HCT116 (cell line): Measurements from ENCODE around the gene MLXIPL. TPM values are rescaled to one million over a fixed set of nuclear protein-coding genes. Genes with fewer than 3 reads are reported as not detected.
"Not testable (repeated sequence)": the region's sequence is repeated elsewhere in the genome, so short reads cannot be mapped to it uniquely, and the experiment has no call there.

Experiments
- ATAC-seq: fragments of 200-7000 bp; cut with Tn5 transposase; 2 replicates; pipeline ENCODE4 v1.9.1; 2020; ENCODE audit warnings: mild to moderate bottlenecking, moderate library complexity
- BruUV-seq: library from RNA; stranded (reverse); fragments of 400-500 nt; replicated peaks from 2 replicates; lab custom pipeline; 2021; lab: Mats Ljungman, UMichigan
- CTCF ChIA-PET: fragments of 300-600 bp; sonication (Branson Sonifier 250); formaldehyde crosslinking; loops from one replicate; lab custom pipeline; 2021; ENCODE audit warnings: antibody characterized with exemption; lab: Charles Lee
- POLR2A ChIA-PET: fragments of 300-600, 350-600 bp; sonication (Branson Sonifier 250); formaldehyde crosslinking; loops from one replicate; lab custom pipeline; 2021; ENCODE audit warnings: antibody characterized with exemption; lab: Charles Lee
- RAD21 ChIA-PET, 2 experiments: fragments of 300-600 bp; sonication (Branson Sonifier 250); formaldehyde crosslinking; loops; one replicate each; lab custom pipeline; 2023; ENCODE audit warnings: low total read pairs in 2 of 2; ENCODE audit not compliant: uncharacterized antibody in 2 of 2, unreplicated experiment in 2 of 2, low non-redundant PET in 1 of 2; lab: Charles Lee
- DNase-seq: peaks from one replicate; pipeline ENCODE4 v3.0.0-alpha.2; 2010; ENCODE audit warnings: low read depth, low spot score
- H2AFZ ChIP-seq: fragments of 200-600 bp; shearing (Covaris generic), sonication (generic); 2 replicates; pipeline ENCODE4 v1.6.1; 2017; ENCODE audit warnings: low read depth, mixed run types, mixed read lengths, antibody characterized with exemption, low read length; ENCODE audit not compliant: poor library complexity, severe bottlenecking
- H3K27ac ChIP-seq: 2 replicates; pipeline ENCODE4 v1.5.1; 2012; ENCODE audit warnings: low read depth, low read length
- H3K27me3 ChIP-seq: fragments of 200-600 bp; sonication (generic); 2 replicates; pipeline ENCODE4 v1.6.1; 2016; ENCODE audit warnings: mixed run types, low read length, mixed read lengths; ENCODE audit not compliant: insufficient read depth
- H3K36me3 ChIP-seq, 2 experiments: fragments of 200-500 bp in 1 of 2; fragments of 200-600 bp in 1 of 2; sonication (Bioruptor generic) in 1 of 2; sonication (generic) in 1 of 2; 2 replicates each; pipeline versions ENCODE4 v1.5.1 to v1.6.1; 2014 to 2016; ENCODE audit warnings: low read length in 2 of 2, inconsistent platforms in 1 of 2, mixed read lengths in 1 of 2, mixed run types in 1 of 2; ENCODE audit not compliant: insufficient read depth in 2 of 2, control insufficient read depth in 1 of 2
- H3K4me1 ChIP-seq, 2 experiments: fragments of 200-600 bp in 1 of 2; sonication (generic) in 1 of 2; 2 replicates each; pipeline versions ENCODE4 v1.5.1 to v1.6.1; 2012 to 2017; ENCODE audit warnings: low read length in 2 of 2, inconsistent platforms in 1 of 2, mild to moderate bottlenecking in 1 of 2, mixed read lengths in 1 of 2, mixed run types in 1 of 2, moderate library complexity in 1 of 2; ENCODE audit not compliant: insufficient read depth in 2 of 2, control insufficient read depth in 1 of 2
- H3K4me2 ChIP-seq: fragments of 200-600 bp; sonication (generic); 2 replicates; pipeline ENCODE4 v1.6.1; 2017; ENCODE audit warnings: mixed run types, low read length, mixed read lengths
- H3K4me3 ChIP-seq, 2 experiments: fragments of 200-600 bp in 1 of 2; sonication (generic) in 1 of 2; replicated peaks in 1 of 2; 2 replicates each; pipeline ENCODE4 v1.5.1; 2011 to 2016; ENCODE audit warnings: low read length in 2 of 2, control low read depth in 1 of 2, low read depth in 1 of 2, mild to moderate bottlenecking in 1 of 2, mixed read lengths in 1 of 2, mixed run types in 1 of 2
- H3K79me2 ChIP-seq: fragments of 200-600 bp; sonication (generic); 2 replicates; pipeline ENCODE4 v1.6.1; 2017; ENCODE audit warnings: mild to moderate bottlenecking, mixed run types, low read length, moderate library complexity, mixed read lengths; ENCODE audit not compliant: insufficient read depth
- H3K9ac ChIP-seq: fragments of 200-600 bp; sonication (generic); 2 replicates; pipeline ENCODE4 v1.6.1; 2016; ENCODE audit warnings: low read length, mixed read lengths
- H3K9me2 ChIP-seq: fragments of 200-600 bp; sonication (generic), shearing (Covaris generic); 2 replicates; pipeline ENCODE4 v1.6.1; 2017; ENCODE audit warnings: mixed run types, mild to moderate bottlenecking, moderate library complexity; ENCODE audit not compliant: insufficient read depth
- H3K9me3 ChIP-seq, 2 experiments: fragments of 200-500 bp in 1 of 2; fragments of 200-600 bp in 1 of 2; sonication (Bioruptor generic) in 1 of 2; sonication (generic) in 1 of 2; 2 replicates each; pipeline ENCODE4 v1.6.1; 2014 to 2017; ENCODE audit warnings: low read length in 2 of 2, mixed read lengths in 2 of 2, inconsistent platforms in 1 of 2, low read depth in 1 of 2, mild to moderate bottlenecking in 1 of 2, mixed run types in 1 of 2, moderate library complexity in 1 of 2; ENCODE audit not compliant: control insufficient read depth in 1 of 2, insufficient read depth in 1 of 2
- H4K20me1 ChIP-seq: fragments of 200-600 bp; sonication (generic), shearing (Covaris generic); 2 replicates; pipeline ENCODE4 v1.6.1; 2017; ENCODE audit warnings: mixed run types, mild to moderate bottlenecking, moderate library complexity; ENCODE audit not compliant: insufficient read depth
- ELF1 ChIP-seq: IDR thresholded peaks from 2 replicates; pipeline ENCODE4 v1.6.1; 2012; ENCODE audit warnings: low read depth, borderline replicate concordance
- EZH2 ChIP-seq: fragments of 200-600 bp; sonication (generic); IDR thresholded peaks from 2 replicates; pipeline ENCODE4 v1.6.1; 2017; ENCODE audit warnings: antibody characterized with exemption, mixed run types
- JUND ChIP-seq: IDR thresholded peaks from 2 replicates; pipeline ENCODE4 v1.6.1; 2012
- POLR2A ChIP-seq: IDR thresholded peaks from 2 replicates; pipeline ENCODE4 v1.7.0; 2011; ENCODE audit warnings: borderline replicate concordance; ENCODE audit not compliant: insufficient read depth, insufficient read length; ENCODE audit errors: extremely low read depth
- RAD21 ChIP-seq: IDR thresholded peaks from 2 replicates; pipeline ENCODE4 v1.6.1; 2012; ENCODE audit warnings: low read depth, mild to moderate bottlenecking
- SRF ChIP-seq: IDR thresholded peaks from 2 replicates; pipeline ENCODE4 v1.6.1; 2012; ENCODE audit warnings: low read depth
- ZFX ChIP-seq: fragments of 450-650 bp; IDR thresholded peaks from 2 replicates; pipeline ENCODE4 v1.6.1; 2017
- intact Hi-C: fragments of 100-400 bp; cut with micrococcal nuclease; formaldehyde crosslinking; loops from 2 replicates; pipeline ENCODE4 v1.10.0; 2022
- total RNA-seq: library from RNA; stranded (reverse); gene quantifications from one replicate; pipeline ENCODE4 v1.2.1, GENCODE V29; 2021; ENCODE audit not compliant: unreplicated experiment
- TF ChIP-seq, protein P1 (sequence below), 3 experiments: fragments of 200-600 bp in 1 of 3; sonication (generic) in 1 of 3; IDR thresholded peaks in 2 of 3; conservative IDR thresholded peaks in 1 of 3; 2 replicates each; pipeline ENCODE4 v1.5.1; 2012 to 2017; ENCODE audit warnings: low read depth in 2 of 3, low read length in 2 of 3, antibody characterized with exemption in 1 of 3, borderline replicate concordance in 1 of 3, control low read depth in 1 of 3, mild to moderate bottlenecking in 1 of 3, mixed read lengths in 1 of 3, mixed run types in 1 of 3, moderate library complexity in 1 of 3; ENCODE audit not compliant: insufficient read depth in 1 of 3

MLXIPL gene
- total RNA-seq, 1 experiment from 2014 or later, result 79.4 TPM

DNA sequence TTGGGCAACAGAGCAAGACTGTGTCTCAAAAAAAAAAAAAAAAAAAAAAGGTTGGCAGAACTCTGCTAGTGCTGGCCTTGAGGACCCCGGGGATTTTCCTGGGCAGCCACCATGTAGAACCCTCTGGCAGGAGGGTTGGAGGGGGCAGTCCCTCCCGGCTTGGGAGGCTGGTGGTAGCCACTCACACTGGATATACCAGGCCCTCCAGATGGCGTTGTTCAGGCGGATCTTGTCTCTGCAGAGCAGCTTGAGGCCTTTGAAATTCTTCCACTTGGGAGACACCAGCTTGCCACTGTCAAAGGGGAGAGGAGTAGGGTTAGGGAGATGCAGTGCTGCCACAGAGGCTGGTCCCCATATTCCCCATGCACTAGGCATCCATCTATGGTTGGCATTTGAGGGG, 8.4 kb downstream of the MLXIPL start:
- RAD21 ChIA-PET, result no interaction called here
- intact Hi-C loops, result no loop called here
- H3K79me2 ChIP-seq, result 0 out of 2 replicates have a peak, but pooled peaks cover 3% of the 10 kb centered on the region
- no peaks in the 10 kb centered on the region for H3K9me3 ChIP-seq
- no TSS peak for BruUV-seq
- H2AFZ ChIP-seq, result no peak overlapping the region
- POLR2A ChIA-PET, result interaction anchor here (0.7 kb wide), 1 partner anchor 46 kb away, joined by 4 read pairs; no protein-coding TSS in a partner anchor
- no peak overlapping the region for H3K4me2 ChIP-seq
- H3K4me3 ChIP-seq, result no peak overlapping the region
- no peak overlapping the region for H3K9ac ChIP-seq
- no peak for TF ChIP-seq EZH2
- no peak for TF ChIP-seq POLR2A
- no peak for TF ChIP-seq ELF1
- no peak; the same call in 1 of the 2 replicates for TF ChIP-seq RAD21
- TF ChIP-seq JUND, result no peak
- no peak for TF ChIP-seq SRF
- TF ChIP-seq, protein P1, sequence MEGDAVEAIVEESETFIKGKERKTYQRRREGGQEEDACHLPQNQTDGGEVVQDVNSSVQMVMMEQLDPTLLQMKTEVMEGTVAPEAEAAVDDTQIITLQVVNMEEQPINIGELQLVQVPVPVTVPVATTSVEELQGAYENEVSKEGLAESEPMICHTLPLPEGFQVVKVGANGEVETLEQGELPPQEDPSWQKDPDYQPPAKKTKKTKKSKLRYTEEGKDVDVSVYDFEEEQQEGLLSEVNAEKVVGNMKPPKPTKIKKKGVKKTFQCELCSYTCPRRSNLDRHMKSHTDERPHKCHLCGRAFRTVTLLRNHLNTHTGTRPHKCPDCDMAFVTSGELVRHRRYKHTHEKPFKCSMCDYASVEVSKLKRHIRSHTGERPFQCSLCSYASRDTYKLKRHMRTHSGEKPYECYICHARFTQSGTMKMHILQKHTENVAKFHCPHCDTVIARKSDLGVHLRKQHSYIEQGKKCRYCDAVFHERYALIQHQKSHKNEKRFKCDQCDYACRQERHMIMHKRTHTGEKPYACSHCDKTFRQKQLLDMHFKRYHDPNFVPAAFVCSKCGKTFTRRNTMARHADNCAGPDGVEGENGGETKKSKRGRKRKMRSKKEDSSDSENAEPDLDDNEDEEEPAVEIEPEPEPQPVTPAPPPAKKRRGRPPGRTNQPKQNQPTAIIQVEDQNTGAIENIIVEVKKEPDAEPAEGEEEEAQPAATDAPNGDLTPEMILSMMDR (IDR thresholded peaks at IDR 0.05 in 2 of 3, conservative IDR thresholded peaks at IDR 0.05 in 1 of 3; ENCODE audit: borderline replicate concordance in 1 of 3, insufficient read depth in 1 of 3, low read depth in 2 of 3, low read length in 2 of 3), result peak in 1 of 3 experiments; percentile 5; a peak in 1 of 6 replicates
- TF ChIP-seq ZFX, result no peak
- CTCF ChIA-PET, result interaction anchor here (2.0 kb wide), 1 partner anchor 9 kb away, joined by 9 read pairs; no protein-coding TSS in a partner anchor
- no peaks in the 10 kb centered on the region for H4K20me1 ChIP-seq
- DNase-seq (no peak), ATAC-seq (peak; percentile 48; the same call in 1 of the 2 replicates)
- no peaks in the 10 kb centered on the region for H3K27me3 ChIP-seq
- no peak overlapping the region for H3K27ac ChIP-seq
- peaks cover 4 to 10% of the 10 kb centered on the region in 2 experiments; a peak in 3 of 4 replicates for H3K36me3 ChIP-seq
- H3K9me2 ChIP-seq, result no peaks in the 10 kb centered on the region
- H3K4me1 ChIP-seq, result peaks cover 9 to 16% of the 10 kb centered on the region in 2 experiments

DNA sequence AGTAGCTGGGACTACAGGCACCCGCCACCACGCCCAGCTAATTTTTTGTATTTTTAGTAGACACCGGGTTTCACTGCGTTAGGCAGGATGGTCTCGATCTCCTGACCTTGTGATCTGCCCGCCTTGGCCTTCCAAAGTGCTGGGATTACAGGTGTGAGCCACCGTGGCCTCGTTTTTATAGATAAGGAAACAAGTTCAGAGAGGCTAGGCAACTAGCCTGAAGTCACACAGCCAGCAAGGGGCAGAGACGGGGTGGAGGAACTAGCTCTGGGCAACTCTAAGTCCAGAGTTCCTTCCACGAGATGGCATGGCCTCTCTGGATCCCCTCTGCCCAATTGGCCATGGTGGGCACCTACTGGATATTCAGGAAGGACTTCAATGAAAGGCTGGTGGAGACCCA, 9.4 kb downstream of the MLXIPL start:
- H3K9me2 ChIP-seq, H3K4me3 ChIP-seq, H3K27ac ChIP-seq, H3K27me3 ChIP-seq, DNase-seq, CTCF ChIA-PET, H3K9ac ChIP-seq, H3K9me3 ChIP-seq, POLR2A ChIA-PET, ATAC-seq, intact Hi-C loops, H4K20me1 ChIP-seq, H3K4me2 ChIP-seq, H3K79me2 ChIP-seq, H3K36me3 ChIP-seq, H2AFZ ChIP-seq, BruUV-seq: not testable (repeated sequence)
- RAD21 ChIA-PET, result interaction anchor here in 1 of 2 experiments (0.7 kb wide), 1 partner anchor 9 kb away, joined by 4 read pairs; the partner anchor contains the start of gene MLXIPL
- H3K4me1 ChIP-seq, result peaks cover 11 to 16% of the 10 kb centered on the region in 2 experiments
